Measurements from ENCODE around the gene NEK10.
"Not testable (repeated sequence)": the region's sequence is repeated elsewhere in the genome, so short reads cannot be mapped to it uniquely, and the experiment has no call there.

Gene NEK10

DNA sequence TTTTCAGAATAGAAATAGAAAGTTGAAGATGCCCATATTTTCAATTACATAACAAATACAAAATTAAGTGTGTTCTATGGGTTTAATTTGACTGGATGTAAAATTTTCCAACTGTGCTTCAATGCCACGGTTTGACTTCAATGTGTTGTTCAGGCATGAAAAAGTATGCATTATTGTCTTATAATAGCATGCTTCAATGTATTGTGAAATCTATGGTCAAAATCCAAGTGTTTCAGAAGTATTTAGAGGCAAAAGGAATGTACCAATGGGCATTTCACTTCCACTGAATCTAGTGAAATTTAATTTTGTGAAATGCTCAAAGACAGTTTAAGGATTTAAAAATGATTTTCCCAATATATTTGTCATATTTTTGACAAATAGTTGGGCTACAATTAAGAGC lies 16.0 kb downstream of the NEK10 start:
- no peak for DNase-seq

- DNase-seq: no peak
Observed at GRCh38 chr3:27352047-27352446, 17.1 kb downstream of the NEK10 start.

DNA sequence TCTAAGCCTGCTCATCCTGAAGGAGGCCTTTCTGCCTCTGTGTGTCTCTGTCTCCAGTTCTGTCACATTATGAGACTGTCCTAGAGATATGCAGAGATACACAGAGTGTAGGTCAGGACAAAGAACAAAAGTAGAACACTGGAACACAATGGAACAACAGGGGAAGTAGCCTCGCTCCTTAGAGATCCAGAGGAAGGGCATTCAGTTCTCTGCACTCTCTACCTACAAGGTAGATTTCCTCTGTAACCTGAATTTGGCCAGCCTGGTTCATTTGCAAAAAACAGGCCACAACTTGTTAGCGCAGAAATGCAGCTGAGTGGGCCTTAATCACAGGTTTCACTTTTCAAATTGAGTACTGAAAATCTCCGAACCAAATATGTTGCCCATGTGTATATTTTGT lies 19.4 kb downstream of the NEK10 start:
- DNase-seq: no peak

GRCh38 chr3:27345959-27346865 lies 23.0 kb downstream of the NEK10 start:
- no peak for DNase-seq

GRCh38 chr3:27345493-27345892 lies 23.7 kb downstream of the NEK10 start:
- peak; percentile 28 for DNase-seq

DNA sequence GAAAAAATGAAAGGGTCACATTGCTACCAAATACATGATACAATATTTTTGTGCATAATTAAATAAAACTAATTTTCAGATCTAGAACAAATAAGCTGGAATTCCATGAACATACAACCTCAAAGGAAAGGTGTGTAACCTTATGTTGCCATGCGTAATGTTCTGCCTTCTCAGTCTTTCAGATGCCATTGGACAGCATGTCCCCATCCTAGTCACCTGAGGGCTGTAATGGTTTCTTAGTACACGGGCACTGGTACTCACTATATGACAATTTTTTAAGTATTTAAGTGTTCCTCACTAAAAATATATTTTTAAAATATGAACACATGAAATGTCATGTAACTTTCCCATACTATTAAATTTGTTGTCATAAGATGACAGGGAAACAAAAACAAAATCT lies 24.1 kb downstream of the NEK10 start:
- no peak for DNase-seq

DNA sequence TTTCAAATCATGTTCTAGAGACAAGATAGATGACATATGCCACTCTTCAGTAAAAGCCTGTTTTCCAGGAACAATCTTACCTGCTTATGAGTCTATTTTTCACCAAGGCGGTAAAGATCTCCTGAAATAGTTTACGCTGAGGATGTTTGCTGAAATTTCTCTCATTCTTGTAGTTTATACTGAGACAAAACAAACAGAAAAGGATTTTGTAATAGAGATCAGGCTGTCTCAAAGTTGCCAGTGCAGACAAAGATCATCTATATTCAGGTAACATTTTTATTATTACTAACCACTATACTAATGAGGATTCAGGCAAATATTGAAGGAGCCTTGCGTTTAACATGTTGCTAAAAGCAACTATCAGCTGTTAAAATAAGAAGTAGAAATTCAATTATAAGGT lies 25.0 kb downstream of the NEK10 start:
- no peak for DNase-seq

DNA sequence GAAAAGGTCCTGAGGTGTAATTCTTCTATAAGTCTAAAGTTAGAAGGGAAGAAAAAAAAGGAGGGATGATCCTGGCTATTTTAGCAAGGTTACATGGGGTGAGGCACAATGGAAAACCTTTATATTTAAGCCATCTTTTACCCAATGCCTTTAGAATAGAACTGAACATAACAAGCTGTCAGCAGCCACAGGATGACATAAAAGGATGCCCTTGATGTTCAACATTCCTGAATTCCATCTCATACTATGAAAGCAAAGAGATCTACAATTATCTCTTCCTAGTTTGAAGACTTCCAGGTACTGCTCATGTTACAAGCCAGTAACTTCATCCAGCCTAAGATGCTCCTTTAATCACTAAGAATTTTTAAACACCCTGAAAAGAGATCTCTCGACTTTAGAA lies 26.9 kb downstream of the NEK10 start:
- DNase-seq: no peak

DNA sequence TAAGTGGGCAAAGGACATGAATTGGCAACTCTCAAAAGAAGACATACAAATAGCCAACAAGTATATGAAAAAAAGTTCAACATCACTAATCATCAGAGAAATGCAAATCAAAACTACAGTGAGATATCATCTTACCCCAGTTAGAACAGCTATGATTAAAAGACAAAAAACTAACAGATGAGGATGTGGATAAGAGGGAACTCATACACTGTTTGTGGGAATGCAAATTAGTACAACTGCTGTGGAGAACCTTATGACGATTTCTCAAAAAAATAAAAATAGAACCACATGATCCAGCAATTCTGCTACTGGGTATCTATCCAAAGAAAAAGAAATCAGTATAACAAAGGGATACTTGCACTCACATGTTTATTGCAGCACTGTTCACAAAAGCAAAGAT lies 28.6 kb downstream of the NEK10 start:
- no peak for DNase-seq

GRCh38 chr3:27335571-27335970 lies 33.6 kb downstream of the NEK10 start:
- no peak for DNase-seq

DNA sequence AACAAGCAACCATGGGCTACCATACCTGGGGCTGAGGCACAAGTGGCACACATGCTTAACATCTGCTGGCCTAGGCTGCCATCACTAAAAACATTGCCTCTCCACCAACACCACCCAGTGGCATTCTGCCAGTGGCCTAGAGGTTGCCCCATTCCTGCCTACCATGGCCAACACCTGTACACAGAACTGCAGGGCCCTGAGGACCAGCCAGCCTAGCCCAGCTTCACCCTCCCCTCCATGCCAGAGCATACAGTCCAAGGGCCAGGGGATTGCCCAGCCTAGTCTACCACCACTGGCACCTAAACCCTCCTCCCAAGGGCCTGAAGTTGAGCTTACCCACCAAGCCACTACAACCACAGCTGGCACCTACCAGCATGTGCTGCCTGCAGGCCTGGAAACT lies 35.3 kb downstream of the NEK10 start:
- no peak for DNase-seq

DNA sequence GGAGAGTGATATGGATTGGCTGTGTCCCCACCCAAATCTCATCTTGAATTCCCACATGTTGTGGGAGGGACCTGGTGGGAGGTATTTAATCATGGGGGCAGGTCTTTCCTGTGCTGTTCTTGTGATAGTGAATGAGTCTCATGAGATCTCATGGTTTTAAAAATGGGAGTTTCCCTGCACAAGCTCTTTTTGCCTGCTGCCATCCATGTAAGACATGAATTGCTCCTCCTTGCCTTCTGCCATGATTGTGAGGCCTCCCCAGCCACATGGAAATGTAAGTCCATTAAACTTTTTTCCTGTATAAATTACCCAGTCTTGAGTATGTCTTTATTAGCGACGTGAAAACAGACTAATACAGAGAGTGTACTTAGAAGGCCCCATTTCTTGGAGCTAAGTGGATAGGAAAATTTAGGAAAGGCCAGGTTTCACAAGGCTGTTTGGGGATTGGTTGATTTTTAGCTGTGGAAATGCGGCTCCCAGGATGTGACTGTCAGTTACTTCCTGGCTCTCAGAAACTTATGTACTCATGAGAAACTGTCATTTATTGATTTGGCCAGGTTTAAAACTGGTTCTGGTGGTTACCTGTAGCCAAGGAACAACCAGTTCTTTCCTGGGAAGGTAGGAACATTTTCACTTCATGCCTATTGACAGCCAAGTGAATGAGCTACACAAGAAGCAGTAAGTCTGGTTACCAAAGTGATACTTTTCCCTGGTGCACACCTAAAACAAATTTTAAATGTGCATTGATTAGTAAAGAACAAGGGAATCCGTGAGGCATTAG lies 40.0 kb downstream of the NEK10 start:
- not testable (repeated sequence) for DNase-seq

GRCh38 chr3:27326629-27327545 lies 42.3 kb downstream of the NEK10 start:
- no peak for DNase-seq

DNA sequence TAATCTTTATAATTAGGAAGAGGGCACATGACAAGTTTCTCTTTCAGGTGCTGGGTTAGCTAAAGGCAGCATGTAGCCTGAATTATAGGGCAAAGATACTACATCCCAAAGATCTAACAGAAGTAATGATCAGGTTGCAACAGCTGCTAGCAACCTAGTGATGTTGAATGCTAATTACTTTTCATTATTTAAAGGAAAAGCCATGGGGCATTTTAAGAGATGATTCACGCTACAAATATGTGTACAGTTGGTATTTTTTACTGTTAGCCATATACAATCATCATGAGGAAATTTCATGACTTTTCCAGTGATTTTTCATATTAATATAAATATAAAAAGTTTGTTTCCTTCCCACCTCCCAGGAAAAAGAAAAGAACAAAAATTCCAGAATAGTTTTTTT lies 43.0 kb downstream of the NEK10 start:
- DNase-seq: no peak

GRCh38 chr3:27325419-27325818 lies 43.8 kb downstream of the NEK10 start:
- DNase-seq: no peak

GRCh38 chr3:27324686-27325085 lies 44.5 kb downstream of the NEK10 start:
- DNase-seq: no peak

- no peak for DNase-seq
Observed at GRCh38 chr3:27323087-27323570, 46.1 kb downstream of the NEK10 start.

GRCh38 chr3:27322634-27323033 lies 46.5 kb downstream of the NEK10 start:
- no peak for DNase-seq

DNA sequence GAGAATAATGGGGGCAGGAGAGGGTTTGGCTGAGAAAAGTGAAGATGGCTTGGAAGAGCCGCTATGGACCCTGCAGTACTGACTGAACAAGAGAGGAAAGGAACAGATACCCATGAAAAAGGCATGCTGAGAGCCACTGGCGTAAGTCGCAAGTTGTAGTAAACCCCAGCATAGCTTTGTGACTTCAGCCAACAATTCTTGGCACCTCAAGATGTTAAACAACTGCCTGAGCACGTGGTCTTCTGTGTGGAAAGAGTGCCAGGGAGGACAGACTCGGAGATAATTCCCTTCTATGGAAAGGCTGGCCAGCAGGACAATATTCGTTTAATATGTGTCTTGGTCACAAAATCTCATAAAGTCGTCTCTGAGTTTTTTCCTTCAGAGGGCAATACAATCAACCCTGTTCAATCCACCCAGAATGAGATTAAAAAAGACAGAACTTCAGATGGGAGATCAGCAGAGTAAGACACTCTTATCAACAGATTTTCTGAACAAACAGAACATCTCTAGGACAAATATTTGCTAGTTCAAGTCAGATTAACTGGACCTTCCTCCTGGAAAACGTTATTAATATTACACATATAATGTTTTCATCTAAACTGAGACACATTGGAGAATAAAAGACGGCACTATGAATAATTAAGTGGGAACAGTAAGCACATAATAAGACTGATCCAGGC lies 49.2 kb downstream of the NEK10 start:
- DNase-seq: no peak

DNA sequence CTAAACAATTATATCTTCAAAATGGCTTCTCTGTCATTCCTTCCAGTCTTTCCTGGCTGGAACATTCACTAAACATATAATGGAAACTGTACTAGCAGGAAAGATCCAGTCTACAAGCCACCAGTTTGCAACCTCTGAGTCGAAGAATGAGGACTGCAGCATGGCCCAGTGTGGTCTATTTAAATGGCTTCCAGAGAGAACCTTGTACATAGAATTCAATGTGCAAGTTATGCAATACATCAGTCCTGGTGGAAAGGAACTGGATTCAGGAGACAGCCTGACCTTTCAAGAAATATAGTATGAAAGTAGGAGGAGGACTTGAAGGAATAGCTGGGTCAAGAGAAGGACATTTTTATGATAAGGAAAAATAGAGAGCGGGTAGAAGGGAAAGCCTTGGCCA lies 49.9 kb downstream of the NEK10 start:
- no peak for DNase-seq

GRCh38 chr3:27317096-27317495 lies 52.1 kb downstream of the NEK10 start:
- DNase-seq: no peak

DNA sequence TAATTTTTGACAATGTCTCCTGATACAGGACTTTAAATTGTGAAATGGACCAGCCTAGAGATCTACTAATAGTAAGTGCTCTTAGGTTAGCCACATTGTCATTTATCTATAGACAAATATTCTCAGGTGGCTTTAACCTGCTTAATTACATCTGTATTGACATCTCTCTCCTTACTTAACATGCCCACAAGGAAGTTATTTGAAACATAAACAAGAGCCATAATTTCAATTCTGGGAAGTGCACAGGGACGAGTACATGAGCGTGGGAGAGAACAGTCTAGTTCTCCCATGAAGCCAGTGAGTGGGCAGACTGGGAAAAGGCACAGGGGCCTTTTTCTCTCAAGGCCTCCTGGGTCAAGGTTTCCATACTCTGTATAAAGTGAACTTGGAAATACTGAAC lies 54.2 kb downstream of the NEK10 start:
- no peak for DNase-seq

All from CD4-positive, alpha-beta T cell treated with Interleukin-17A for 1 hour (primary cell).